A549 (cell line): ENCODE measurements around the gene ACE.

ENCODE experiments used
- BHLHE40 ChIP-seq: IDR thresholded peaks from 2 replicates; pipeline ENCODE4 v1.6.1; 2012; ENCODE audit warnings: low read depth, low read length, inconsistent platforms
- CTCF ChIP-seq: fragments of >200 bp; sonication (Bioruptor Twin); formaldehyde crosslinking; IDR thresholded peaks from 3 replicates; pipeline ENCODE4 v1.5.1; 2016
- EP300 ChIP-seq, 2 experiments: fragments of >200 bp; sonication (Bioruptor Twin); formaldehyde crosslinking; IDR thresholded peaks; 2 replicates in 1 of 2; 3 replicates in 1 of 2; pipeline ENCODE4 v1.6.1; 2016 to 2017
- JUN ChIP-seq, 2 experiments: fragments of >200 bp; sonication (Bioruptor Twin); formaldehyde crosslinking; IDR thresholded peaks; 2 replicates in 1 of 2; 3 replicates in 1 of 2; pipeline ENCODE4 v1.6.1; 2016 to 2017
- NR3C1 ChIP-seq: fragments of >200 bp; sonication (Bioruptor Twin); formaldehyde crosslinking; IDR thresholded peaks from 3 replicates; pipeline ENCODE4 v1.6.1; 2017
- PBX3 ChIP-seq: IDR thresholded peaks from 2 replicates; pipeline ENCODE4 v1.6.1; 2012
- POLR2A ChIP-seq: IDR thresholded peaks from 2 replicates; pipeline ENCODE4 v1.6.1; 2012; ENCODE audit warnings: mild to moderate bottlenecking, low read length
- ZFP36 ChIP-seq: fragments of 450-650 bp; IDR thresholded peaks from 2 replicates; pipeline ENCODE4 v1.6.1; 2014; ENCODE audit warnings: borderline replicate concordance; ENCODE audit not compliant: partially characterized antibody

DNA sequence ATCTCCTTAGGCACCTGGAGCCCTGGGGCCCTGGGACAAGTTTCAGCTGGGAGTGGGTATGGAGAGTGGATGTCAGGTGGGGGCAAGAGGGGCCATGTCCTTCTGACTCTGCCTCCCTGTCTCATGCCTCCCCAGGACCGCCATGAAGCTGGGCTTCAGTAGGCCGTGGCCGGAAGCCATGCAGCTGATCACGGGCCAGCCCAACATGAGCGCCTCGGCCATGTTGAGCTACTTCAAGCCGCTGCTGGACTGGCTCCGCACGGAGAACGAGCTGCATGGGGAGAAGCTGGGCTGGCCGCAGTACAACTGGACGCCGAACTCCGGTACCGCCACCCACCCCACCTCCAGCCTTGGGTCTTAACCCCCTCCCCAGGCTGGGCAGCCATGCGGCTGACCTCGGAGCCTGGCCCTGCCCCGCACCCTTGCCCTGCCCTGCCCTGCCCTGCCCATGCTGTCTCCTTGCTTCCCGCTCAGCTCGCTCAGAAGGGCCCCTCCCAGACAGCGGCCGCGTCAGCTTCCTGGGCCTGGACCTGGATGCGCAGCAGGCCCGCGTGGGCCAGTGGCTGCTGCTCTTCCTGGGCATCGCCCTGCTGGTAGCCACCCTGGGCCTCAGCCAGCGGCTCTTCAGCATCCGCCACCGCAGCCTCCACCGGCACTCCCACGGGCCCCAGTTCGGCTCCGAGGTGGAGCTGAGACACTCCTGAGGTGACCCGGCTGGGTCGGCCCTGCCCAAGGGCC is 20.0 kb downstream of the ACE start:
- TF ChIP-seq CTCF (no peak), PBX3 (no peak), JUN (IDR thresholded peaks at IDR 0.05) (no peak), BHLHE40 (no peak), EP300 (IDR thresholded peaks at IDR 0.05) (no peak), ZFP36 (no peak), NR3C1 (no peak), POLR2A (no peak)
